Transverse colon (tissue), 4 donors: ENCODE measurements around the gene B4GALNT3.

Experiments used
- CTCF ChIP-seq, 5 experiments: fragments of 200-600 bp in 3 of 5; fragments of 450-650 bp in 2 of 5; sonication (generic) in 3 of 5; IDR thresholded peaks; 1 replicate in 2 of 5; 2 replicates in 3 of 5; pipeline ENCODE4 v1.5.1; 2016 to 2017; ENCODE audit warnings: antibody characterized with exemption in 5 of 5, inconsistent platforms in 3 of 5, mild to moderate bottlenecking in 2 of 5, moderate library complexity in 1 of 5
- EP300 ChIP-seq: sonication (generic); formaldehyde crosslinking; IDR thresholded peaks from one replicate; pipeline ENCODE4 v1.6.1; 2017; ENCODE audit warnings: antibody characterized with exemption, low read depth
- POLR2A ChIP-seq: fragments of 450-650 bp; IDR thresholded peaks from one replicate; pipeline ENCODE4 v1.6.1; 2016; ENCODE audit warnings: antibody characterized with exemption, mild to moderate bottlenecking, moderate library complexity
- POLR2AphosphoS5 ChIP-seq, 3 donors: sonication (generic); formaldehyde crosslinking; IDR thresholded peaks; one replicate each; pipeline ENCODE4 v1.6.1; 2016; ENCODE audit warnings: antibody characterized with exemption in 3 of 3

GRCh38 chr12:552466-552865 lies 92.7 kb downstream of the B4GALNT3 start:
- TF ChIP-seq CTCF (IDR thresholded peaks at IDR 0.05) (no peak), POLR2A (no peak), EP300 (no peak), POLR2AphosphoS5 (IDR thresholded peaks at IDR 0.05) (no peak)
